GM11168 (cell line): Measurements from ENCODE around the gene TERT.
"Not testable (repeated sequence)": the region's sequence is repeated elsewhere in the genome, so short reads cannot be mapped to it uniquely, and the experiment has no call there.

Experiments used
- in situ Hi-C: fragments of 300-500 bp; cut with MboI; formaldehyde crosslinking; loops from one replicate; pipeline ENCODE4 v1.12.0; 2022; ENCODE audit warnings: low sequenced_read_pairs; ENCODE audit not compliant: unreplicated experiment

Gene TERT

DNA sequence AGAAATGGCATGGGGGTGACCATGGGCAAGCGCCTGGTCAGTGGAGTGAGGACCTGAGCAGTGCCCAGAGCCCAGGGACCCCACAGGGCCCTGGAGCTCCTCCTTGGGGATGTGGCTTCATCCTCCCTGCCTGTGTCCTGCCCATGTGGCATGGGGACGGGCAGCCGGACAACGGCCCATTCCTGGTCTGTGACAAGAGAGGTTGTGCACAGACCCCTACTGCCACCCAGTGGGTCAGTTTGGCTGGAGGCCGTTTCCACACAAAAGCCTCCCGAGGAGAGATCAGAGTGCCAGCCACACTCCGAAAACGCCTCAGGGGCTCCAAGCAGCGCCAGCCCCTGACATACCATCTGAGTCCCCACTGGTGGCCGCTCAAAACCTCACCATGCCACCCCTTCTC lies 49.9 kb downstream of the TERT start:
- in situ Hi-C loops = no loop called here

DNA sequence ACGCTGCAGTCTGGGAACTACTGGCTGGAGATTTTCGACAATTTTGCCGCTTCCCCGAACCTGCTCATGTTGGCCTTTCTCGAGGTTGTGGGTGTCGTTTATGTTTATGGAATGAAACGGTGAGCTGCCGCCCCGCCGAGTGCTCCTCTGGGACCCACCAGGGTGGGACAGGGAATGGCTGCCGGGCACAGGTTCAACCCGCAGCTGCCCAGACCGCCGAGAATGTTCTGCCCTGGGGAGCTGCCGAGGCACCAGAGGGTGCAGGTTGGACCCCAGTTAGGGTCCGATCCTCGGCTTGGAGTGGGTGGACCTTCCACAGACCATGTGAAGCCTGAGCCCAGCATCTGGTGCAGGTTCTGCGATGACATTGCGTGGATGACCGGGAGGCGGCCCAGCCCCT lies 50.6 kb downstream of the TERT start:
- in situ Hi-C loops = no loop called here

- in situ Hi-C loops = no loop called here
These were observed 51.3 kb downstream of the TERT start for GRCh38 chr5:1243487-1244130.

DNA sequence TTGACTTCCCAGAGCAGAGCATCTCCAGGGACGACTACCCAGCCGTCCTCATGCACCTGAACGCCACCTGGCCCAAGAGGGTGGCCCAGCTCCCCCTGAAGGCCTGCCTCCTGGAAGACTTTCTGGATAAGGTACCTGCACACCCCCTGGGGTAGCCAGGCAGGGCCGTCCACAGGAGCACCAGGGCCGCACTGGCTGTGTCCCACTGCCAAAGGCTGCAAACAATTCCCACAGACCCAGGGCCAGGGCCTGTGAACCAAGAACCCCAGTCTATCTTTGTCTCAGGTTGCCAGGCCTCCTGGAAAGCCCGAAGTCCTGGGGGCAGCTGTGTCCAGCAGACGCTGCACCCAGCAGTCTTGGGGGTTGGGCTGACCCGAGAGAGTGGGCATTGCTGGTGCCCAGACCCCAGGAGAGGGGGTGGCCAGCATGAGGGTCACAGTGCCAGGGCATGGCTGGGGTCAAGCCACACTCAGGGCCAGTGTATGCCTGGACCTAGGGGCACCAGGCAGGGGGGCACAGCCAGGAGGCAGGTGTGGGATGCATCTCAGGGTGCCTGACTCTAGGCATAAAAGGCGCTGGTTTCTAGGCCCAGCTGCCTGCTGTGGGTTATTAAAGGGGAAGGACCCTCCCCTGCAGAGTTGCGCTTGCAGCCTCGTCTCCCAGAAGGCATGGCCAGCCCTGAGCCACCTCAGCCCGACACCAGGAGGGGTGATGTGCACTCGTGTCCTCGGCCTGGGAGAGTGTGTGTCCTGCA lies 52.0 kb downstream of the TERT start:
- in situ Hi-C loops = no loop called here

GRCh38 chr5:1241509-1242080 lies 53.3 kb downstream of the TERT start:
- in situ Hi-C loops = no loop called here

DNA sequence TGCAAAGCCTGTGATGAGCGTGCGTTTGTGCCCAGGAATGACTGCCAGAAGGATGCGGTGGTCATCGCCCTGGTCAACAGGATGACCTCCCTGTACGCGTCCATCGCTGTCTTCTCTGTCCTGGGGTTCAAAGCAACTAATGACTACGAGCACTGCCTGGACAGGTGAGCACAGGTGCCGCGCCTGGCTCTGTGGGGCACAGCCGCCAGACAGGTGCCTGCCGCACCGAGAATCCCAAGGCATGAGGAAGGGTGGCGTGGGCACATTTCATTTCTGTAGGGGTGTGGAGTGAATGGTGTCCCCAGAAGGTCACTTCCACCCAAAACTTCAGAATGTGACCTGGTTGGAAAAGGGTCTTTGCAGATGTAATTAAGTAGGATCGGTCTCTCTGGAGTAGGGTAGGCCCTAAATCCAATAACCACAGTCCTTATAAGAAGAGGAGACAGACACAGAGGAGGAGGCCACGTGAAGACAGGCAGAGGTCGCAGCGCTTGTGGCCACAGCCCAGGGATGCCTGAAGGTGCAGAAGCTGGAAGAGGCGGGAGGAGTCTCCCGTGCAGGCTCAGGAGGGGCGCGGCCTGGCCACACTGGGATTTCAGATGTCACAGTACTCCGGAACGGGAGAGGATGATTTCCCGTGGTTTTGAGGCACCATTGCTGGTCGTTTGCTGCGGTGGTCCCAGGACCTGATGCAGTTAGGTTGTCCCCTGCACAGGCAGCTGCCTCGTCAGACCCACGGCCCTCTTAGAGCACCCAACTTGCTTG lies 54.2 kb downstream of the TERT start:
- in situ Hi-C loops = no loop called here

GRCh38 chr5:1239505-1240251 lies 55.2 kb downstream of the TERT start:
- in situ Hi-C loops = no loop called here

DNA sequence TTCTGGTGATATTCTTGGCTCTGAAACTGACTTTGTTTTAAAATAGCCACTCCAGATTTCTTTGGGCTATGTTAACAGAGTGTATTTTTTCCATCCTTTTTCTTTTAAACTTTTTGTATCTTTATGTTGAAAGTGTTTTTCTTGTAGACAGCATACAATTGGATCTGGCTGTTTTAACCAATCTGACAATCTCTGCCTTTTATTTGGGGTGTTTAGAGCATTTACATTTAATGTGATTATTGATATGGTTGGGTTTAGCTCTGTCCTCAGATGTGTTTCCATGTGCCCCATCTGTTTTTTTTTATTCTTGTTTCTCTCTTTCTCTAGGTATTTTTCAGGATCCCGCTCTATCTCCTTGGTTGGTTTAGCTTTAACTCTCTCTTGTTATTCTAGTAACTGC lies 59.0 kb downstream of the TERT start:
- in situ Hi-C loops = no loop called here

GRCh38 chr5:1235379-1235778 lies 59.5 kb downstream of the TERT start:
- in situ Hi-C loops = no loop called here

GRCh38 chr5:1232780-1233179 lies 62.1 kb downstream of the TERT start:
- in situ Hi-C loops = no loop called here

DNA sequence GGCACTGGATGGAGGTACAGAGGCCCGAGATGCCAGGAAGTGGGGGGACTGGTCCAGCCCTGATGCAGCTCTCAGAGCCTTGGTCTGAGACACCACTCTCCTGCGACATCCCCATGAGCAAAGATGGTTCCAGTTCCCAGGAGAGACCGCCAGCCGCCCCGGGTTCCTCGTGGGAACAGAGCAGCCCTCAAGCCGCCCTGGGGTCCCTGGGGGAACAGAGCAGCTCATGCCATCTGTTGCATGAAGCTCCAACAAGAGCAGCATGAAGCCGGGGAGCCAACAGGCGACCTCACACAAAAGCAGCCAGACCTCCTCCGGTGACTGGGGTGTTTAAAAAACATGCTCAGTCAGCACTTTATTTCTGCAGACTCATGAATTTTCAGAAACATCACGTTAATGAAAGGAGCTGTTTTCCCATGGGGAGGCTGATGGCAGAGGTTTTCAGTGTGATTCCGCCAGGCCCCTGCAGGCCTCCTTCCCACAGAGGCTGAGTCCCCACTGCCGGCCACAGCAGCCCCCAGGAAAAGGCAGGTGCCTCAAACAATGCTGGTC lies 63.4 kb downstream of the TERT start:
- in situ Hi-C loops = no loop called here

DNA sequence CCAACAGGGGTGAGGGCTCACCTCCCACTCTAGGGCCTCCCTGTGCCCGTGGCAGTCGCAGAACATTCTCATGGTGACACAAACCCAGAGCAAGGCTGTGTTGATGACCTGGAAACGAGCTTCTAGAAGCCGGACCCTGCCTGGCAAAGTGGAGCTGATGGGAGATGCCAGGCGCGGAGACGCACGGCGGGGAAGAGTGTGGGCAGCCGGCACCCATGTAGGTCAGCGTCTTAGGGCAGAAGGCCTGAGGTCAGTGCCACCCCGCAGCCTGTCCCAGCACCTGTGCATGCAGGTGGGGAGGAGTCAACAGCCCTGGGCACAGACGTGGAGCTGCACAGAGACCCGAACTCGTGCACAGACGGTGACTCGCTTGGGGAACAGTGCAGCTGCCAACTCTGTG lies 64.3 kb downstream of the TERT start:
- in situ Hi-C loops = no loop called here

DNA sequence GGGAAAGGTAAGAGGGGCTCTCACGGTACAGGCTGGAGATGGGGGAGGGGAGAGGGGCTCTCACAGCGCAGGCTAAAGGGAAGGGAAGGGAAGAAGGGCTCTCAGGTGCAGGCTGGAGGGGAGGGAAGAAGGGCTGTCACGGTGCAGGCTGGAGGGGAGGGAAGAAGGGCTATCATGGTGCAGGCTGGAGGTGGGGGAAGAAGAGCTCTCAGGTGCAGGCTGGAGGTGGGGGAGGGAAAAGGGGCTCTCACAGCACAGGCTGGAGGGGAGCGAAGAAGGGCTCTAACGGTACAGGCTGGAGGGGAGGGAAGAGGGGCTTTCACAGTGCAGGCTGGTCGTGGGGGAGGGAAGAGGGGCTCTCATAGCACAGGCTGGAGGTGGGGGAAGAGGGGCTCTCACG lies 65.0 kb downstream of the TERT start:
- in situ Hi-C loops = no loop called here

GRCh38 chr5:1229023-1229422 lies 65.8 kb downstream of the TERT start:
- in situ Hi-C loops = not testable (repeated sequence)

GRCh38 chr5:1228120-1228519 lies 66.7 kb downstream of the TERT start:
- in situ Hi-C loops = no loop called here

- in situ Hi-C loops = no loop called here
These were observed 67.2 kb downstream of the TERT start for GRCh38 chr5:1227667-1228066.

GRCh38 chr5:1226839-1227581 lies 67.9 kb downstream of the TERT start:
- in situ Hi-C loops = no loop called here

GRCh38 chr5:1226231-1226630 lies 68.6 kb downstream of the TERT start:
- in situ Hi-C loops = no loop called here

GRCh38 chr5:1225081-1225480 lies 69.8 kb downstream of the TERT start, which contains the start of gene SLC6A18:
TSS of gene SLC6A18 (plus strand) at chr5:1225381. CDS start at chr5:1225478, 97 bp downstream.
- in situ Hi-C loops = no loop called here
